Neutrophil (primary cell): Measurements from ENCODE around the gene ZMIZ2.

Experiments
- H3K27ac ChIP-seq: fragments of 200-600 bp; sonication (generic); 2 replicates; pipeline ENCODE4 v1.5.1; 2016; ENCODE audit warnings: mild to moderate bottlenecking, moderate library complexity
- H3K27me3 ChIP-seq: fragments of 200-600 bp; sonication (generic); 2 replicates; pipeline ENCODE4 v1.6.0; 2016; ENCODE audit warnings: mild to moderate bottlenecking
- H3K36me3 ChIP-seq: fragments of 200-600 bp; sonication (generic); 2 replicates; pipeline ENCODE4 v1.5.1; 2017
- H3K4me1 ChIP-seq, 2 experiments: fragments of 200-600 bp in 1 of 2; sonication (generic) in 1 of 2; 1 replicate in 1 of 2; 2 replicates in 1 of 2; pipeline versions ENCODE4 v1.5.1 to v1.6.1; 2013 to 2016; ENCODE audit warnings: low read depth in 1 of 2, low read length in 1 of 2, mild to moderate bottlenecking in 1 of 2, moderate library complexity in 1 of 2; ENCODE audit not compliant: control insufficient read depth in 1 of 2, insufficient read depth in 1 of 2
- H3K4me3 ChIP-seq, 2 experiments: fragments of 200-600 bp in 1 of 2; sonication (generic) in 1 of 2; 1 replicate in 1 of 2; 2 replicates in 1 of 2; pipeline ENCODE4 v1.5.1; 2013 to 2016; ENCODE audit warnings: low read depth in 1 of 2, low read length in 1 of 2, mild to moderate bottlenecking in 1 of 2, moderate library complexity in 1 of 2
- H3K9me3 ChIP-seq: fragments of 200-600 bp; sonication (generic); 2 replicates; pipeline ENCODE4 v1.5.1; 2016
- CTCF ChIP-seq: fragments of 200-600 bp; sonication (generic); IDR thresholded peaks from 2 replicates; pipeline ENCODE4 v1.5.1; 2016; ENCODE audit warnings: antibody characterized with exemption

The ZMIZ2 gene

DNA sequence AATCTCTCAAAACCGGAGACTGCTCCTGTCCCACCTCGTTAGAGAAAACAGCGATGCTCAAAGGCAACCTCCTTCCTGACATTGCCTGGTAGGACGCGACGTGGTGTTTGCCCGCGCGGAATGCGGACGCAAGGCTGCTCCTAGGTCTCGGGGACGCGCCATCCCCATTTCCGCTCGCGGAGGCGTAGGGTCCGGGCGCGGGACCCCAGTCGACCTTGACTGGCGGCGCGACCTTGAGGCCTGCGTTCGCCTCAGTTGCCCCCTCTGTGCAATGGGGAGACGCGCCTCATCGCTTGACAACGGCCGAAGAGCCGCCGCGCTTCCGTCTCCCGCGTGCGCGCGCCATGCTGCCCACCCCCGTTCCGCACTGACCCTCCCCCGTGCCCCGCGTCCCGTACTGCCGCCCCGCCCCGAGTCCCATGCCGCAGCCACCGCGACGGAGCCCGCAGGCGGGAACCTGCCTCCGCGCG is 47.4 kb downstream of the ZMIZ2 start:
- Histone ChIP-seq H3K36me3 (peaks cover 11% of the 10 kb centered on the region), H3K4me1 (peaks cover 21 to 25% of the 10 kb centered on the region in 2 experiments)

GRCh38 chr7:44796504-44797328 is 48.1 kb downstream of the ZMIZ2 start, which contains the start of gene PPIA:
Gene PPIA (plus strand): TSS chr7:44796681. CDS start chr7:44796725, 44 bp downstream.
- H3K9me3 ChIP-seq = no peaks in the 10 kb centered on the region

More for the DNA sequence above, 47.4 kb downstream of the ZMIZ2 start:
- Histone ChIP-seq H3K27ac (peak overlapping the region; percentile 94), H3K9me3 (no peaks in the 10 kb centered on the region), H3K4me3 (peak overlapping the region; percentile 99), H3K27me3 (no peaks in the 10 kb centered on the region)
- no peak for TF ChIP-seq CTCF

GRCh38 chr7:44797329-44798258 is 48.9 kb downstream of the ZMIZ2 start:
- Histone ChIP-seq H3K4me1 (peaks cover 21 to 25% of the 10 kb centered on the region in 2 experiments), H3K27me3 (no peaks in the 10 kb centered on the region), H3K27ac (peak overlapping the region; percentile 94), H3K9me3 (no peaks in the 10 kb centered on the region), H3K36me3 (peaks cover 21% of the 10 kb centered on the region), H3K4me3 (peak overlapping the region; percentile 99)
- TF ChIP-seq CTCF = peak; percentile 62

More at GRCh38 chr7:44796504-44797328, 48.1 kb downstream of the ZMIZ2 start, which contains the start of gene PPIA:
- Histone ChIP-seq H3K4me3 (peak within 1 kb of the TSS; percentile 99), H3K27ac (peak within 1 kb of the TSS; percentile 94), H3K27me3 (no peaks in the 10 kb centered on the region), H3K36me3 (peaks cover 15% of the 10 kb centered on the region), H3K4me1 (peaks cover 21 to 25% of the 10 kb centered on the region in 2 experiments)
- no peak for TF ChIP-seq CTCF

DNA sequence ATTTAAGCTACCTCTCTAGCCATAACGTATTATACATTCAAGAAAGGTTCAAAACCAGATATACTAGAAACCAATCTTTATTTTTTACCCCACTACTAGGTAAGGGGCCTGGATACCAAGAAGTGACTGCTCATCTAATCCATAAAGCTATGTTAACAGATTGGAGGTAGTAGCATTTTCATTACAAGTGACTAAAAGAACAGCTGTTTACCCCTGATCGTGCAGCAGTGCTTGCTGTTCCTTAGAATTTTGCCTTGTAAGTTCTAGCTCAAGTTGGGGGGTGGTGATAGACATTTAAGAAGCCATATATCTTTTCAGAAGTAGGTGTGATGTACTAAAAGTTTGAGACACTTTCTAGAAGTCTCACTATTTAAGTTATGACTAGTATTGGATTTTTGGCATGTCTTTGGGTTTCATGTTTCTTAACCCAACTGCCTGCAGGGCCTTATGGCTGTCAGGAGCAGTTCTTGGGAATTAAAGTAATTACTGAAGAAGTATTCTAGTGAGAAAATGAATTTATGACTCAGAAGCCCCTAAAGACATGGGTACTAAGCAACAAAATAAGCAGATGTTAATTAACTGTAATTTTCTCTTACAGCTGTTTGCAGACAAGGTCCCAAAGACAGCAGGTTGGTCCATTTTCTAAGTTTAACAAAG is 50.1 kb downstream of the ZMIZ2 start:
- Histone ChIP-seq H3K36me3 (peaks cover 32% of the 10 kb centered on the region), H3K4me1 (peaks cover 21 to 25% of the 10 kb centered on the region in 2 experiments), H3K4me3 (no peak overlapping the region), H3K27me3 (no peaks in the 10 kb centered on the region), H3K9me3 (no peaks in the 10 kb centered on the region), H3K27ac (no peak overlapping the region)
- TF ChIP-seq CTCF = no peak

DNA sequence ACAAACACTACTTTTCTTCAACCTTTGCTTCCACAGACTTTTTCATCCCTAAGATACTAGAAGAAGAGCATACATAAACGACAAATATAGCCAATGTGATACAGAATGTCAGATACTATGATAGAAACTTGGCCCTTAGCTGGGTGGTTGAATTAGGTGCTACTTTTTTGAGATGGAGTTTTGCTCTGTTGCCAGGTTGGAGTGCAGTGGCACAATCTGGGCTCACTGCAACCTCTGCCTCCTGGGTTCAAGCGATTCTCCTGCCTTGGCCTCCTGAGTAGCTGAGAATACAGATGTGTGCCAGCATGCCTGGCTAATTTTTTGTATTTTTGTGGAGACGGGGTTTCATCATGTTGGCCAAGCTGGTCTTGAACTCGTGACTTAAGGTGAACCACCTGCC is 51.3 kb downstream of the ZMIZ2 start:
- H3K27me3 ChIP-seq = no peaks in the 10 kb centered on the region
- H3K9me3 ChIP-seq = no peaks in the 10 kb centered on the region
- no peak overlapping the region for H3K4me3 ChIP-seq
- peaks cover 39% of the 10 kb centered on the region for H3K36me3 ChIP-seq
- peaks cover 21 to 25% of the 10 kb centered on the region in 2 experiments for H3K4me1 ChIP-seq
- no peak overlapping the region for H3K27ac ChIP-seq
- no peak for TF ChIP-seq CTCF
